ENCODE measurements around the gene TMEM242. TPM values are rescaled to one million over a fixed set of nuclear protein-coding genes. Genes with fewer than 3 reads are reported as not detected.

Gene TMEM242
- total and polyA plus RNA-seq, 2 of the 8 experiments (the other 6 are each of a cell fraction or from before 2014, with no cell fraction given): 2.4 to 9.0 TPM

DNA sequence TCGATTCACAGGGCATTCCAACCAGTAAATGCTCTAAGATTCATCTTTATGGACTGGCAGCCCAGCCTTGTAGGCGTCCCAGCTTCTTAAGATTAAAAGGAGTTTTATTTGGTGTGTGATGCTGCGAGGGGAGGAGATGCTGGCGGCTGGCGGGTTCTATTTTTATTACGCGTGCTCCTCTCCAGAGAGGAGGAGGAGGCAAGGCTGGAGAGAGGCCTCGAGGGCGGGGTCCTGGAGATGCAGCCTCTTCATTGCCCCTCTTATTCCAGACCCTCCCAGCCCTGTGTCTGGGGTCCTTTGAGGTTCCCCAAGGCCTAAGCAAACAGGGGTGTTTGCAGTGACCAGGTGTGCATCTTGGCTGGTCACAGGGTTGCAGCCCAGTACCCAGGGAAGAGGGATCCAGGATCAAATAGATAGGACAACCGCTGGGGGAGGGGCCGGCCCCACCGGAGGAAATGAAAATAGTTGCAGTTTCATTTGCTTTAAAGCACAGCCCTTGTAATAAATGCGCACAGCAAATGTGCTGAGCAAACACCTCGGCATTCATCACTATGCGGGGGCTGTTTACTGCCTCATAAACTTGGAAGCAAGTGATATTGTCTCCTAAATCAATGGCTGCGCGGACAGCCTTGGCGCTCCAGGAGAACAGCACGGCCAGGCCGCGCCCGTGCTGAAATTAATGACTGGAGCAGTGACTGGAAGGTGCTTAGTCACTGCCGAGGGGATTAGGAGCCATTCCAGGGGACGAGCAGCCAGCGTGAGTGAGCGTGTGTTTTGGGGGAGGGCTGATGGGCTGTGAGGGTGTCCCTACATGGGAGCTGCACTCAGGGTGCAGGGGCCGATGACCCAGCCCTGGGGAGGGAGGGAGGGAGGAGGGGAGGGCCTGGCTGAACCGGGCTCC lies 83.0 kb downstream of the TMEM242 start:
- Histone ChIP-seq H2AFZ (ENCODE audit: low read length) (0 out of 2 replicates have a peak overlapping the region, but pooled peaks have one; percentile 27), H3K9ac (replicated peaks in 1 of 4; ENCODE audit: extremely low read depth in 1 of 4, low read depth in 3 of 4, low read length in 3 of 4) (no peak overlapping the region), H4K8ac (ENCODE audit: extremely low read depth, insufficient read depth, low read length) (peak overlapping the region; percentile 58; the same call in 1 of the 2 replicates), H2BK12ac (ENCODE audit: low read depth, low read length) (peak overlapping the region; percentile 39; the same call in 1 of the 2 replicates), H2BK5ac (ENCODE audit: low read depth, low read length) (peak overlapping the region; percentile 44; the same call in 1 of the 2 replicates), H3K4me3 (ENCODE audit: extremely low read depth in 1 of 4, insufficient read depth in 2 of 4, low read depth in 3 of 4, low read length in 4 of 4) (no peak overlapping the region), H3K14ac (ENCODE audit: insufficient read length) (no peak overlapping the region), H3K36me3 (ENCODE audit: control insufficient read depth in 2 of 4, insufficient read depth in 4 of 4, low read length in 3 of 4) (no peaks in the 10 kb centered on the region; a peak in 1 of 8 replicates), H3K18ac (ENCODE audit: extremely low read depth, low read length) (peak overlapping the region; percentile 90), H3K56ac (replicated peaks; ENCODE audit: insufficient read length, low read depth, low read length) (no peak overlapping the region), H4K20me1 (replicated peaks in 1 of 2; ENCODE audit: control insufficient read depth in 1 of 2, insufficient read depth in 2 of 2, low read length in 2 of 2) (peaks cover 0 to 3% of the 10 kb centered on the region in 2 experiments), H3K4ac (replicated peaks; ENCODE audit: insufficient read length, low read depth, low read length) (no peak overlapping the region), H3K79me1 (ENCODE audit: low read depth, low read length) (no peaks in the 10 kb centered on the region), H2AK5ac (ENCODE audit: low read depth, low read length) (no peak overlapping the region), H3K27ac (ENCODE audit: low read depth, low read length) (no peak overlapping the region), H3K79me2 (ENCODE audit: control insufficient read depth in 1 of 2, insufficient read depth in 2 of 2, low read length in 2 of 2) (no peaks in the 10 kb centered on the region), H3K23me2 (ENCODE audit: low read depth, low read length) (peaks cover 16% of the 10 kb centered on the region; the same call in 1 of the 2 replicates), H2BK120ac (replicated peaks; ENCODE audit: low read depth, low read length) (no peak overlapping the region), H3K9me3 (ENCODE audit: insufficient read depth in 2 of 2, low read depth in 1 of 2, low read length in 1 of 2) (peaks cover 0 to 2% of the 10 kb centered on the region in 2 experiments; a peak in 1 of 4 replicates), H4K91ac (replicated peaks; ENCODE audit: insufficient read length, low read length) (peak overlapping the region; percentile 42), H4K5ac (ENCODE audit: insufficient read length, low read depth, low read length) (no peak overlapping the region), H2BK15ac (ENCODE audit: low read length) (no peak overlapping the region), H3K23ac (ENCODE audit: insufficient read length) (no peak overlapping the region), H3K4me1 (replicated peaks in 1 of 4; ENCODE audit: control insufficient read depth in 3 of 4, insufficient read depth in 4 of 4, low read length in 3 of 4) (peaks cover 0 to 16% (median 7%) of the 10 kb centered on the region in 4 experiments; a peak in 6 of 7 replicates), H2BK20ac (ENCODE audit: low read length) (peak overlapping the region; percentile 48; the same call in 1 of the 2 replicates), H3K27me3 (replicated peaks in 1 of 4; ENCODE audit: control insufficient read depth in 3 of 4, extremely low read depth in 1 of 4, insufficient read depth in 3 of 4, low read length in 3 of 4) (peaks cover 6 to 25% (median 21%) of the 10 kb centered on the region in 4 experiments; a peak in 6 of 7 replicates), H3K4me2 (ENCODE audit: insufficient read depth in 1 of 2, low read depth in 2 of 2, low read length in 2 of 2) (peak overlapping the region; percentile 18 to 31; a peak in 1 of 4 replicates)
- no peak for DNase-seq (ENCODE audit: low read depth in 1 of 2, low spot score in 2 of 2)
- ChIA-PET POLR2A (ENCODE audit: partially characterized antibody) (interaction anchor here (0.8 kb wide), 1 partner anchor 83 kb away, joined by 3 read pairs; the partner anchor contains the start of gene TMEM242), CTCF (ENCODE audit: partially characterized antibody) (interaction anchor here (0.6 to 1.0 kb wide), 2 partner anchors 16 to 1550 kb away, joined by 3 read pairs; no protein-coding TSS in a partner anchor)
- FAIRE-seq: no peak
- 83% methylated on average over 26 of the region's 28 CpGs; no CpG with 5 or more reads in 1 of the 2 experiments for WGBS, 2 experiments (ENCODE audit: extremely low coverage in 1 of 2, insufficient coverage in 1 of 2, insufficient read length in 1 of 2, insufficient replicate concordance in 2 of 2, low coverage in 1 of 2, low lambda C conversion rate in 2 of 2, missing lambda C conversion rate in 1 of 2)
- TF ChIP-seq BACH1 (IDR thresholded peaks at IDR 0.05; ENCODE audit: low read length): peak; percentile 57; the same call in 1 of the 2 replicates

Measured in H1 (cell line).